ENCODE measurements around the gene CORO6. TPM values are rescaled to one million over a fixed set of nuclear protein-coding genes. Genes with fewer than 3 reads are reported as not detected.

CORO6 gene
- total RNA-seq, 1 experiment from 2014 or later, result 2.8 TPM

GRCh38 chr17:29573871-29574731, 48.6 kb downstream of the CORO6 start:
- no peaks in the 10 kb centered on the region for H3K27me3 Mint-ChIP-seq (ENCODE audit: insufficient read depth, unreplicated experiment)
- POLR2A ChIA-PET, result interaction anchor here (0.6 kb wide), 1 partner anchor 16 kb away, joined by 3 read pairs; no protein-coding TSS in a partner anchor
- intact Hi-C loops (cut with micrococcal nuclease; ENCODE audit: unreplicated experiment), result loop anchor here (2.0 kb wide), 1 partner anchor 15 kb away; the partner anchor contains the start of gene GIT1
- H3K4me3 Mint-ChIP-seq (ENCODE audit: unreplicated experiment), result no peak overlapping the region
- peaks cover 26% of the 10 kb centered on the region for H3K36me3 Mint-ChIP-seq (ENCODE audit: insufficient read depth, unreplicated experiment)
- Histone ChIP-seq H3K9me3 (no peaks in the 10 kb centered on the region), H3K4me1 (peaks cover 10% of the 10 kb centered on the region), H3K4me3 (ENCODE audit: low read depth, low read length) (no peak overlapping the region), H3K36me3 (ENCODE audit: control insufficient read depth, insufficient read depth, low read length) (peaks cover 1% of the 10 kb centered on the region; the same call in 1 of the 2 replicates), H3K27me3 (replicated peaks; ENCODE audit: control insufficient read depth, insufficient read depth, low read length) (no peaks in the 10 kb centered on the region)
- no TSS peak for BruUV-seq (replicated peaks)
- H3K27ac Mint-ChIP-seq (ENCODE audit: unreplicated experiment), result no peak overlapping the region
- H3K9me3 Mint-ChIP-seq (ENCODE audit: unreplicated experiment), result no peaks in the 10 kb centered on the region
- CTCF ChIA-PET, result interaction anchor here (0.9 to 1.9 kb wide), 7 partner anchors 8 to 204 kb away, joined by 3 to 7 read pairs (median 4); no protein-coding TSS in a partner anchor
- peaks cover 6% of the 10 kb centered on the region for H3K4me1 Mint-ChIP-seq (ENCODE audit: low read depth, unreplicated experiment)
- TF ChIP-seq CTCF (IDR thresholded peaks at IDR 0.05; ENCODE audit: insufficient read depth in 1 of 2, low read depth in 1 of 2, low read length in 1 of 2, severe bottlenecking in 1 of 2, unreplicated experiment in 1 of 2), result no peak
- DNase-seq, result no peak

GRCh38 chr17:29573558-29573869, 49.2 kb downstream of the CORO6 start:
- no peak overlapping the region for H3K4me3 Mint-ChIP-seq (ENCODE audit: unreplicated experiment)
- peaks cover 10% of the 10 kb centered on the region for H3K4me1 ChIP-seq
- DNase-seq, result no peak
- BruUV-seq (replicated peaks), result TSS peak; percentile 59
- H3K9me3 ChIP-seq, result no peaks in the 10 kb centered on the region
- TF ChIP-seq CTCF (IDR thresholded peaks at IDR 0.05; ENCODE audit: insufficient read depth in 1 of 2, low read depth in 1 of 2, low read length in 1 of 2, severe bottlenecking in 1 of 2, unreplicated experiment in 1 of 2), result no peak
- H3K4me1 Mint-ChIP-seq (ENCODE audit: low read depth, unreplicated experiment), result peaks cover 6% of the 10 kb centered on the region
- H3K9me3 Mint-ChIP-seq (ENCODE audit: unreplicated experiment), result no peaks in the 10 kb centered on the region
- intact Hi-C loops (cut with micrococcal nuclease; ENCODE audit: unreplicated experiment), result no loop called here
- H3K4me3 ChIP-seq (ENCODE audit: low read depth, low read length), result no peak overlapping the region
- no peaks in the 10 kb centered on the region for H3K27me3 Mint-ChIP-seq (ENCODE audit: insufficient read depth, unreplicated experiment)
- no peak overlapping the region for H3K27ac Mint-ChIP-seq (ENCODE audit: unreplicated experiment)
- peaks cover 1% of the 10 kb centered on the region; the same call in 1 of the 2 replicates for H3K36me3 ChIP-seq (ENCODE audit: control insufficient read depth, insufficient read depth, low read length)
- ChIA-PET CTCF (no interaction called here), POLR2A (interaction anchor here (0.6 kb wide), 1 partner anchor 17 kb away, joined by 3 read pairs; no protein-coding TSS in a partner anchor)
- H3K27me3 ChIP-seq (replicated peaks; ENCODE audit: control insufficient read depth, insufficient read depth, low read length), result no peaks in the 10 kb centered on the region
- H3K36me3 Mint-ChIP-seq (ENCODE audit: insufficient read depth, unreplicated experiment), result peaks cover 26% of the 10 kb centered on the region

- Mint-ChIP-seq H3K4me3 (ENCODE audit: unreplicated experiment) (no peak overlapping the region), H3K36me3 (ENCODE audit: insufficient read depth, unreplicated experiment) (peaks cover 32% of the 10 kb centered on the region), H3K4me1 (ENCODE audit: low read depth, unreplicated experiment) (peaks cover 6% of the 10 kb centered on the region), H3K9me3 (ENCODE audit: unreplicated experiment) (no peaks in the 10 kb centered on the region), H3K27ac (ENCODE audit: unreplicated experiment) (no peak overlapping the region), H3K27me3 (ENCODE audit: insufficient read depth, unreplicated experiment) (no peaks in the 10 kb centered on the region)
- BruUV-seq (replicated peaks), result no TSS peak
- no peak for DNase-seq
- Histone ChIP-seq H3K36me3 (ENCODE audit: control insufficient read depth, insufficient read depth, low read length) (peaks cover 1% of the 10 kb centered on the region; the same call in 1 of the 2 replicates), H3K4me3 (ENCODE audit: low read depth, low read length) (no peak overlapping the region), H3K9me3 (no peaks in the 10 kb centered on the region), H3K4me1 (peaks cover 10% of the 10 kb centered on the region), H3K27me3 (replicated peaks; ENCODE audit: control insufficient read depth, insufficient read depth, low read length) (no peaks in the 10 kb centered on the region)
- intact Hi-C loops (cut with micrococcal nuclease; ENCODE audit: unreplicated experiment), result no loop called here
- POLR2A ChIA-PET, result interaction anchor here (0.6 to 0.7 kb wide), 2 partner anchors 17 to 247 kb away, joined by 3 to 4 read pairs; no protein-coding TSS in a partner anchor
- no peak for TF ChIP-seq CTCF (IDR thresholded peaks at IDR 0.05; ENCODE audit: insufficient read depth in 1 of 2, low read depth in 1 of 2, low read length in 1 of 2, severe bottlenecking in 1 of 2, unreplicated experiment in 1 of 2)
- CTCF ChIA-PET, result interaction anchor here (0.6 kb wide), 1 partner anchor 461 kb away, joined by 3 read pairs; no protein-coding TSS in a partner anchor
Observed at GRCh38 chr17:29572691-29573557, 49.8 kb downstream of the CORO6 start.

Data from Caco-2 (cell line).